Mesodermal cell (in vitro differentiated cells): ENCODE measurements around the gene ADAMTS2.
"Not testable (repeated sequence)": the region's sequence is repeated elsewhere in the genome, so short reads cannot be mapped to it uniquely, and the experiment has no call there.

Experiments
- H3K27ac ChIP-seq: 2 replicates; pipeline ENCODE4 v1.7.0; 2013; ENCODE audit warnings: mild to moderate bottlenecking, low read depth, low read length, moderate library complexity; ENCODE audit not compliant: severe bottlenecking
- H3K36me3 ChIP-seq: 2 replicates; pipeline ENCODE4 v1.7.1; 2013; ENCODE audit warnings: mild to moderate bottlenecking, low read length, moderate library complexity; ENCODE audit not compliant: control insufficient read depth, insufficient read depth
- H3K4me1 ChIP-seq: one replicate; pipeline ENCODE4 v1.7.1; 2013; ENCODE audit warnings: mild to moderate bottlenecking, low read length; ENCODE audit not compliant: insufficient read depth, control insufficient read depth, poor library complexity, severe bottlenecking
- H3K4me3 ChIP-seq: 2 replicates; pipeline ENCODE4 v1.7.0; 2013; ENCODE audit warnings: low read length, control low read depth, mild to moderate bottlenecking; ENCODE audit not compliant: insufficient read depth, poor library complexity, severe bottlenecking; ENCODE audit errors: extremely low read depth
- H3K9me3 ChIP-seq: 2 replicates; pipeline ENCODE4 v1.7.1; 2013; ENCODE audit warnings: mild to moderate bottlenecking, low read length, moderate library complexity; ENCODE audit not compliant: control insufficient read depth
- WGBS, 2 experiments: methylation state at CpG; one replicate each; pipeline ENCODE4 v1.1.5; 2013; ENCODE audit warnings: missing lambda C conversion rate in 2 of 2; ENCODE audit not compliant: insufficient coverage in 2 of 2; 5-methylcytosine and 5-hydroxymethylcytosine counted together

ADAMTS2 gene

GRCh38 chr5:179331591-179332375, 13.5 kb downstream of the ADAMTS2 start:
- no peaks in the 10 kb centered on the region for H3K9me3 ChIP-seq
- WGBS, 2 experiments = 55 to 83% methylated on average over 2 to 5 of the region's 8 CpGs

GRCh38 chr5:179330186-179330900, 14.9 kb downstream of the ADAMTS2 start:
- Histone ChIP-seq H3K9me3 (no peaks in the 10 kb centered on the region), H3K27ac (no peak overlapping the region), H3K4me1 (peaks cover 2% of the 10 kb centered on the region), H3K36me3 (no peaks in the 10 kb centered on the region), H3K4me3 (no peak overlapping the region)
- 93 to 94% methylated on average over 10 to 12 of the region's 13 CpGs for WGBS, 2 experiments

More at GRCh38 chr5:179331591-179332375, 13.5 kb downstream of the ADAMTS2 start:
- Histone ChIP-seq H3K36me3 (no peaks in the 10 kb centered on the region), H3K27ac (peak overlapping the region; percentile 23), H3K4me1 (no peaks in the 10 kb centered on the region), H3K4me3 (no peak overlapping the region)

GRCh38 chr5:179328291-179328690, 17.0 kb downstream of the ADAMTS2 start:
- H3K27ac ChIP-seq = no peak overlapping the region
- peaks cover 2% of the 10 kb centered on the region for H3K4me1 ChIP-seq
- WGBS, 2 experiments = 90 to 97% methylated on average over 5 of the region's 6 CpGs
- H3K36me3 ChIP-seq = no peaks in the 10 kb centered on the region
- H3K4me3 ChIP-seq = no peak overlapping the region
- no peaks in the 10 kb centered on the region for H3K9me3 ChIP-seq

- H3K36me3 ChIP-seq = no peaks in the 10 kb centered on the region
- H3K27ac ChIP-seq = no peak overlapping the region
- H3K9me3 ChIP-seq = no peaks in the 10 kb centered on the region
- 80 to 88% methylated on average over 6 to 12 of the region's 15 CpGs for WGBS, 2 experiments
- no peak overlapping the region for H3K4me3 ChIP-seq
- peaks cover 2% of the 10 kb centered on the region for H3K4me1 ChIP-seq
Measured at GRCh38 chr5:179327021-179327735, 18.1 kb downstream of the ADAMTS2 start.

- Histone ChIP-seq H3K4me1 (peaks cover 2% of the 10 kb centered on the region), H3K36me3 (no peaks in the 10 kb centered on the region), H3K9me3 (no peaks in the 10 kb centered on the region), H3K4me3 (no peak overlapping the region), H3K27ac (peak overlapping the region; percentile 23)
- WGBS, 2 experiments = 37 to 54% methylated on average over 11 to 17 of the region's 30 CpGs
Measured at GRCh38 chr5:179326122-179326927, 18.9 kb downstream of the ADAMTS2 start.

GRCh38 chr5:179325296-179326031, 19.8 kb downstream of the ADAMTS2 start:
- no peaks in the 10 kb centered on the region for H3K9me3 ChIP-seq
- 93 to 96% methylated on average over 17 to 28 of the region's 28 CpGs for WGBS, 2 experiments

GRCh38 chr5:179324760-179325295, 20.4 kb downstream of the ADAMTS2 start:
- WGBS, 2 experiments = 91 to 98% methylated on average over 5 of the region's 6 CpGs
- no peak overlapping the region for H3K27ac ChIP-seq
- H3K4me1 ChIP-seq = peaks cover 5% of the 10 kb centered on the region
- H3K4me3 ChIP-seq = no peak overlapping the region
- H3K9me3 ChIP-seq = no peaks in the 10 kb centered on the region
- H3K36me3 ChIP-seq = no peaks in the 10 kb centered on the region

More at GRCh38 chr5:179325296-179326031, 19.8 kb downstream of the ADAMTS2 start:
- H3K4me3 ChIP-seq = no peak overlapping the region
- peaks cover 2% of the 10 kb centered on the region for H3K4me1 ChIP-seq
- H3K36me3 ChIP-seq = no peaks in the 10 kb centered on the region
- H3K27ac ChIP-seq = no peak overlapping the region

GRCh38 chr5:179324316-179324715, 20.9 kb downstream of the ADAMTS2 start:
- H3K9me3 ChIP-seq, H3K36me3 ChIP-seq, H3K4me1 ChIP-seq, H3K27ac ChIP-seq, H3K4me3 ChIP-seq: not testable (repeated sequence)
- 85 to 87% methylated on average over 3 to 4 of the region's 7 CpGs for WGBS, 2 experiments

GRCh38 chr5:179323026-179323870, 22.0 kb downstream of the ADAMTS2 start:
- no peaks in the 10 kb centered on the region for H3K36me3 ChIP-seq
- no peak overlapping the region for H3K27ac ChIP-seq
- WGBS, 2 experiments = 69 to 85% methylated on average over 4 to 7 of the region's 11 CpGs
- no peak overlapping the region for H3K4me3 ChIP-seq
- peaks cover 5% of the 10 kb centered on the region for H3K4me1 ChIP-seq
- H3K9me3 ChIP-seq = no peaks in the 10 kb centered on the region
